ENCODE results near the gene PPM1E.

The PPM1E gene

GRCh38 chr17:58985367-58985766 lies 229.7 kb downstream of the PPM1E start:
- DNase-seq (ENCODE audit: low read depth): no peak
- TF ChIP-seq, protein P1, sequence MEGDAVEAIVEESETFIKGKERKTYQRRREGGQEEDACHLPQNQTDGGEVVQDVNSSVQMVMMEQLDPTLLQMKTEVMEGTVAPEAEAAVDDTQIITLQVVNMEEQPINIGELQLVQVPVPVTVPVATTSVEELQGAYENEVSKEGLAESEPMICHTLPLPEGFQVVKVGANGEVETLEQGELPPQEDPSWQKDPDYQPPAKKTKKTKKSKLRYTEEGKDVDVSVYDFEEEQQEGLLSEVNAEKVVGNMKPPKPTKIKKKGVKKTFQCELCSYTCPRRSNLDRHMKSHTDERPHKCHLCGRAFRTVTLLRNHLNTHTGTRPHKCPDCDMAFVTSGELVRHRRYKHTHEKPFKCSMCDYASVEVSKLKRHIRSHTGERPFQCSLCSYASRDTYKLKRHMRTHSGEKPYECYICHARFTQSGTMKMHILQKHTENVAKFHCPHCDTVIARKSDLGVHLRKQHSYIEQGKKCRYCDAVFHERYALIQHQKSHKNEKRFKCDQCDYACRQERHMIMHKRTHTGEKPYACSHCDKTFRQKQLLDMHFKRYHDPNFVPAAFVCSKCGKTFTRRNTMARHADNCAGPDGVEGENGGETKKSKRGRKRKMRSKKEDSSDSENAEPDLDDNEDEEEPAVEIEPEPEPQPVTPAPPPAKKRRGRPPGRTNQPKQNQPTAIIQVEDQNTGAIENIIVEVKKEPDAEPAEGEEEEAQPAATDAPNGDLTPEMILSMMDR (IDR thresholded peaks at IDR 0.05; ENCODE audit: insufficient read depth, low read depth, low read length, missing control alignments): no peak
- no peak overlapping the region for H3K4me3 ChIP-seq (ENCODE audit: low read depth, low read length)

DNA sequence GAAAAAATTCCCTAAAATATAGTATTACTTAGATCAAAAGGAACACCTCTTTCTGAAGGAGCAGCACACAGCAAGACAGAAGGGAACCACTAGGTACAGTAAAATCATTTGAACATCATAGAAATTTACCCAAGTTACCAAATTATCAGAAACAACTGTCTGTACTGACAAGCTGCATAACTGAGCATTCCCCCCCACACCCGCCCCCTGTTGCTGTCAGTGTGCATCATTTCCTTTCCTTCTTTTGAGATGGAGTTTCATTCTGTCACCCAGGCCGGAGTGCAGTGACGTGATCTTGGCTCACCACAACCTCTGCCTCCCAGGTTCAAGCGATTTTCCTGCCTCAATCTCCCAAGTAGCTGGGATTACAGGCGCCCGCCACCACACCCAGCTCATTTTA lies 230.3 kb downstream of the PPM1E start:
- H3K4me3 ChIP-seq (ENCODE audit: low read depth, low read length): no peak overlapping the region
- TF ChIP-seq, protein P1 (IDR thresholded peaks at IDR 0.05; ENCODE audit: insufficient read depth, low read depth, low read length, missing control alignments): no peak
- DNase-seq (ENCODE audit: low read depth): no peak

GRCh38 chr17:58989629-58990028 lies 234.0 kb downstream of the PPM1E start:
- TF ChIP-seq, protein P1 (IDR thresholded peaks at IDR 0.05; ENCODE audit: insufficient read depth, low read depth, low read length, missing control alignments): no peak
- DNase-seq (ENCODE audit: low read depth): no peak
- H3K4me3 ChIP-seq (ENCODE audit: low read depth, low read length): no peak overlapping the region

- TF ChIP-seq, protein P1 (IDR thresholded peaks at IDR 0.05; ENCODE audit: insufficient read depth, low read depth, low read length, missing control alignments): no peak
- DNase-seq (ENCODE audit: low read depth): peak; percentile 30
- H3K4me3 ChIP-seq (ENCODE audit: low read depth, low read length): no peak overlapping the region
Observed at GRCh38 chr17:58991718-58992331, 236.2 kb downstream of the PPM1E start.

- TF ChIP-seq, protein P1 (IDR thresholded peaks at IDR 0.05; ENCODE audit: insufficient read depth, low read depth, low read length, missing control alignments): no peak
- DNase-seq (ENCODE audit: low read depth): no peak
- no peak overlapping the region for H3K4me3 ChIP-seq (ENCODE audit: low read depth, low read length)
Observed at GRCh38 chr17:58993311-58993710, 237.7 kb downstream of the PPM1E start.

DNA sequence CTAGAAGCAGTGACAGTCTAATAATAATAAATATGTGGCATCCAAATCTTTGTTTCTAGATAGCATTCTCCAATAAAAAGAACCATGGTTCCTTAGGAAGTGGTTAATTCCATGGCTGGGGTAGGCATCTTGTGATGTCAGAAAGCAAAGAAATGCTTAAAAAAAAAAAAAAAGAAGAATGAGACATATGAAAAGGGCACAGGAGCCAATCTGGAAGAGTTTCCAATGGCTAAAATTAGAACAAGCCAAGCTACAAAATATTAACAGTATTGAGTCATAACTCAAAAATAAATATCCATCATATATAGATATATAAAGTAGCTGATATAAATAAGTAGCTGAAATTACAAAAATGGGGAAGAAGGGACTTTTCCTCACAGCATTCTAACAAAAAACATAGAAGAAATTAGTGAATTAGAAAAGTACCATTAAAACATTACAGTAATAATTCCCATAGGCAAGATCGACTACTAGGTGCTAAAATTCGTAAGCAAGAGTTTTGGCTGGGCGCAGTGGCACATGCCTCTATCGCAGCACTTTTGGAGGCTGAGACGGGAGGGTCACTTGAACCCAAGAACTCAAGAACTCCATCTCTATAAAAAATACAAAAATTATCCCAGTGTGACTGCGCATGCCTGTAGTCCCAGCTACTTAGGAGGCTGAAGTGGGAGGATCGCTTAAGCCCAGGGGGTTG lies 239.7 kb downstream of the PPM1E start:
- DNase-seq (ENCODE audit: low read depth): no peak
- TF ChIP-seq, protein P1 (IDR thresholded peaks at IDR 0.05; ENCODE audit: insufficient read depth, low read depth, low read length, missing control alignments): no peak
- no peak overlapping the region for H3K4me3 ChIP-seq (ENCODE audit: low read depth, low read length)

Measured in GM12865 (cell line).